ENCODE results near the gene FAM53B. TPM values are rescaled to one million over a fixed set of nuclear protein-coding genes. Genes with fewer than 3 reads are reported as not detected.

The FAM53B gene
- polyA plus RNA-seq, 1 of the 3 experiments (the other 2 are of a cell fraction): 5.6 TPM

- no peak overlapping the region for H2AFZ ChIP-seq (ENCODE audit: low read depth)
- ChIA-PET CTCF (interaction anchor here (6.2 kb wide), 1 partner anchor 13 kb away, joined by 33 read pairs; no protein-coding TSS in a partner anchor), POLR2A (interaction anchor here (0.6 kb wide), 1 partner anchor 38 kb away, joined by 3 read pairs; no protein-coding TSS in a partner anchor)
- H3K27me3 ChIP-seq (ENCODE audit: insufficient read depth): no peaks in the 10 kb centered on the region
- DNase-seq: no peak
- no peak overlapping the region for H3K4me3 ChIP-seq (ENCODE audit: low read depth in 2 of 2, low read length in 1 of 2)
- no peak overlapping the region for H3K27ac ChIP-seq (ENCODE audit: low read depth in 2 of 2, low read length in 1 of 2)
- peaks cover 5% of the 10 kb centered on the region; the same call in 1 of the 2 replicates for H3K79me2 ChIP-seq (ENCODE audit: insufficient read depth)
- H3K4me1 ChIP-seq (ENCODE audit: control insufficient read depth in 1 of 2, insufficient read depth in 2 of 2, low read depth in 1 of 2, low read length in 1 of 2): peaks cover 3 to 26% of the 10 kb centered on the region in 2 experiments; a peak in 2 of 4 replicates
- H3F3A ChIP-seq (replicated peaks; ENCODE audit: insufficient read depth): no peaks in the 10 kb centered on the region
- H4K20me1 ChIP-seq (ENCODE audit: insufficient read depth): no peaks in the 10 kb centered on the region
- no peaks in the 10 kb centered on the region for H3K9me3 ChIP-seq
- 93% methylated on average over 12 of the region's 14 CpGs for WGBS (ENCODE audit: low lambda C conversion rate)
- peaks cover 0 to 2% of the 10 kb centered on the region in 2 experiments for H3K36me3 ChIP-seq (replicated peaks in 1 of 2; ENCODE audit: control insufficient read depth in 1 of 2, insufficient read depth in 2 of 2, low read length in 1 of 2)
- H3K9me2 ChIP-seq: no peaks in the 10 kb centered on the region
- TF ChIP-seq USF2 (IDR thresholded peaks at IDR 0.05; ENCODE audit: borderline replicate concordance, low read depth, low read length) (no peak), PBX3 (IDR thresholded peaks at IDR 0.05) (no peak), YY1 (IDR thresholded peaks at IDR 0.05; ENCODE audit: low read depth) (no peak), CHD2 (IDR thresholded peaks at IDR 0.05; ENCODE audit: low read length, partially characterized antibody) (no peak), FOXJ3 (CRISPR knock-in tag; IDR thresholded peaks at IDR 0.05) (no peak), RAD21 (IDR thresholded peaks at IDR 0.05; ENCODE audit: low read length) (no peak), USF1 (IDR thresholded peaks at IDR 0.05; ENCODE audit: borderline replicate concordance, low read depth) (no peak), NFIC (IDR thresholded peaks at IDR 0.05; ENCODE audit: borderline replicate concordance) (no peak), MAX (IDR thresholded peaks at IDR 0.05; ENCODE audit: low read depth) (no peak), TAF1 (IDR thresholded peaks at IDR 0.05; ENCODE audit: borderline replicate concordance, low read depth, low read length) (no peak), RXRA (IDR thresholded peaks at IDR 0.05; ENCODE audit: borderline replicate concordance, low read depth) (no peak), FOSL2 (IDR thresholded peaks at IDR 0.05; ENCODE audit: borderline replicate concordance, low read depth) (no peak), JUND (IDR thresholded peaks at IDR 0.05) (no peak), NRF1 (IDR thresholded peaks at IDR 0.05; ENCODE audit: low read depth, low read length) (no peak), EP300 (IDR thresholded peaks at IDR 0.05; ENCODE audit: borderline replicate concordance in 1 of 2, low read depth in 1 of 2, low read length in 1 of 2) (no peak), RCOR1 (IDR thresholded peaks at IDR 0.05; ENCODE audit: low read length) (no peak)
- TF ChIP-seq, protein P1, sequence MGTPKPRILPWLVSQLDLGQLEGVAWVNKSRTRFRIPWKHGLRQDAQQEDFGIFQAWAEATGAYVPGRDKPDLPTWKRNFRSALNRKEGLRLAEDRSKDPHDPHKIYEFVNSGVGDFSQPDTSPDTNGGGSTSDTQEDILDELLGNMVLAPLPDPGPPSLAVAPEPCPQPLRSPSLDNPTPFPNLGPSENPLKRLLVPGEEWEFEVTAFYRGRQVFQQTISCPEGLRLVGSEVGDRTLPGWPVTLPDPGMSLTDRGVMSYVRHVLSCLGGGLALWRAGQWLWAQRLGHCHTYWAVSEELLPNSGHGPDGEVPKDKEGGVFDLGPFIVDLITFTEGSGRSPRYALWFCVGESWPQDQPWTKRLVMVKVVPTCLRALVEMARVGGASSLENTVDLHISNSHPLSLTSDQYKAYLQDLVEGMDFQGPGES (IDR thresholded peaks at IDR 0.05; ENCODE audit: low read depth, low read length): no peak
- no peak overlapping the region for H3K4me2 ChIP-seq
- no peak overlapping the region for H3K9ac ChIP-seq
Measured at GRCh38 chr10:124728071-124728829, 15.9 kb downstream of the FAM53B start.
